Keratinocyte (primary cell): ENCODE results near the gene CSNK1A1. TPM values are rescaled to one million over a fixed set of nuclear protein-coding genes. Genes with fewer than 3 reads are reported as not detected.

ENCODE experiments used
- DNase-seq: peaks from one replicate; pipeline ENCODE4 v3.0.0-alpha.2; 2011; ENCODE audit warnings: low read depth, missing footprints, low spot score
- FAIRE-seq: peaks from 2 replicates; lab custom pipeline; 2011; peaks lifted over from hg19 to GRCh38; lab: Jason Lieb, UNC
- H2AFZ ChIP-seq: 2 replicates; pipeline ENCODE4 v1.6.0; 2012; ENCODE audit warnings: low read length, control low read depth, inconsistent platforms; ENCODE audit not compliant: control insufficient read depth
- H3K27ac ChIP-seq: 2 replicates; pipeline ENCODE4 v1.5.1; 2011; ENCODE audit warnings: low read length; ENCODE audit not compliant: control insufficient read depth, insufficient read depth
- H3K27me3 ChIP-seq: 3 replicates; pipeline ENCODE4 v1.6.0; 2011; ENCODE audit warnings: low read length; ENCODE audit not compliant: control insufficient read depth, insufficient read depth; ENCODE audit errors: extremely low read depth
- H3K36me3 ChIP-seq, 2 experiments: 2 replicates in 1 of 2; 3 replicates in 1 of 2; pipeline ENCODE4 v1.5.1; 2011; ENCODE audit warnings: low read length in 2 of 2, mild to moderate bottlenecking in 1 of 2; ENCODE audit not compliant: control insufficient read depth in 2 of 2, insufficient read depth in 2 of 2; ENCODE audit errors: extremely low read depth in 1 of 2
- H3K4me1 ChIP-seq: 3 replicates; pipeline ENCODE4 v1.5.1; 2011; ENCODE audit warnings: low read length; ENCODE audit not compliant: control insufficient read depth, insufficient read depth; ENCODE audit errors: extremely low read depth
- H3K4me2 ChIP-seq: 3 replicates; pipeline ENCODE4 v1.6.0; 2011; ENCODE audit warnings: low read depth, low read length; ENCODE audit not compliant: control insufficient read depth, insufficient read depth; ENCODE audit errors: extremely low read depth
- H3K4me3 ChIP-seq, 3 experiments: fragments of 200-600 bp in 1 of 3; sonication (generic) in 1 of 3; 2 replicates in 2 of 3; 3 replicates in 1 of 3; pipeline ENCODE4 v1.5.1; 2011 to 2016; ENCODE audit warnings: low read length in 3 of 3, mild to moderate bottlenecking in 3 of 3, control low read depth in 2 of 3, inconsistent platforms in 1 of 3, low read depth in 1 of 3, mixed read lengths in 1 of 3, mixed run types in 1 of 3, moderate library complexity in 1 of 3; ENCODE audit not compliant: control insufficient read depth in 2 of 3, insufficient read depth in 2 of 3; ENCODE audit errors: extremely low read depth in 1 of 3
- H3K79me2 ChIP-seq: 2 replicates; pipeline ENCODE4 v1.6.0; 2012; ENCODE audit warnings: low read length; ENCODE audit not compliant: control insufficient read depth, insufficient read depth
- H3K9ac ChIP-seq: 3 replicates; pipeline ENCODE4 v1.6.0; 2011; ENCODE audit warnings: low read length; ENCODE audit not compliant: control insufficient read depth, insufficient read depth; ENCODE audit errors: extremely low read depth
- H3K9me1 ChIP-seq: 3 replicates; pipeline ENCODE4 v1.6.0; 2011; ENCODE audit warnings: low read length; ENCODE audit not compliant: control insufficient read depth, insufficient read depth; ENCODE audit errors: extremely low read depth
- H3K9me3 ChIP-seq: 2 replicates; pipeline ENCODE4 v1.5.1; 2012; ENCODE audit warnings: low read depth, low read length; ENCODE audit not compliant: control insufficient read depth
- H4K20me1 ChIP-seq: 3 replicates; pipeline ENCODE4 v1.6.0; 2011; ENCODE audit warnings: low read length; ENCODE audit not compliant: control insufficient read depth, insufficient read depth; ENCODE audit errors: extremely low read depth
- EZH2 ChIP-seq: IDR thresholded peaks from one replicate; pipeline ENCODE4 v1.6.1; 2012; ENCODE audit warnings: inconsistent platforms, mild to moderate bottlenecking, low read length, moderate library complexity
- dilution Hi-C: fragments of 300-500 bp; cut with MboI; formaldehyde crosslinking; loops from one replicate; pipeline ENCODE4 v1.7.0; 2020; ENCODE audit warnings: low sequenced_read_pairs; ENCODE audit not compliant: extremely low pct_ligation_motif_present
- polyA plus RNA-seq, 5 experiments: library from polyadenylated mRNA; depleted of rRNA in 3 of 5; stranded (reverse) in 3 of 5; stranded (forward) in 1 of 5; unstranded in 1 of 5; fragments of >200 nt; gene quantifications; 1 replicate in 1 of 5; 2 replicates in 3 of 5; 3 replicates in 1 of 5; pipeline versions ENCODE4 v1.2.1 to v1.2.3, GENCODE V29; 2011 to 2012; ENCODE audit warnings: missing spikeins in 2 of 5, low read depth in 1 of 5, low replicate concordance in 1 of 5
- TF ChIP-seq, protein P1 (sequence below), 3 experiments: IDR thresholded peaks in 1 of 3; conservative IDR thresholded peaks in 1 of 3; optimal IDR thresholded peaks in 1 of 3; 2 replicates in 2 of 3; 3 replicates in 1 of 3; pipeline versions ENCODE3 to v1.5.1; 2011; ENCODE audit warnings: low read length in 3 of 3, mild to moderate bottlenecking in 3 of 3, moderate library complexity in 2 of 3, control low read depth in 1 of 3, inconsistent platforms in 1 of 3; ENCODE audit not compliant: insufficient read depth in 2 of 3; ENCODE audit errors: extremely low read depth in 1 of 3

CSNK1A1 gene
- polyA plus RNA-seq, 1 donor (not counting 4 experiments of a cell fraction or from before 2014, with no cell fraction given) = 289 TPM

- Histone ChIP-seq H3K4me1 (peaks cover 35% of the 10 kb centered on the region), H2AFZ (no peak overlapping the region), H3K4me3 (no peak overlapping the region), H4K20me1 (no peaks in the 10 kb centered on the region), H3K4me2 (no peak overlapping the region), H3K9me1 (no peaks in the 10 kb centered on the region), H3K36me3 (no peaks in the 10 kb centered on the region), H3K27me3 (no peaks in the 10 kb centered on the region), H3K79me2 (no peaks in the 10 kb centered on the region), H3K9me3 (no peaks in the 10 kb centered on the region), H3K9ac (no peak overlapping the region), H3K27ac (no peak overlapping the region)
- FAIRE-seq = no peak
- dilution Hi-C loops = no loop called here
- no peak for DNase-seq
- TF ChIP-seq EZH2 = no peak
- TF ChIP-seq, protein P1, sequence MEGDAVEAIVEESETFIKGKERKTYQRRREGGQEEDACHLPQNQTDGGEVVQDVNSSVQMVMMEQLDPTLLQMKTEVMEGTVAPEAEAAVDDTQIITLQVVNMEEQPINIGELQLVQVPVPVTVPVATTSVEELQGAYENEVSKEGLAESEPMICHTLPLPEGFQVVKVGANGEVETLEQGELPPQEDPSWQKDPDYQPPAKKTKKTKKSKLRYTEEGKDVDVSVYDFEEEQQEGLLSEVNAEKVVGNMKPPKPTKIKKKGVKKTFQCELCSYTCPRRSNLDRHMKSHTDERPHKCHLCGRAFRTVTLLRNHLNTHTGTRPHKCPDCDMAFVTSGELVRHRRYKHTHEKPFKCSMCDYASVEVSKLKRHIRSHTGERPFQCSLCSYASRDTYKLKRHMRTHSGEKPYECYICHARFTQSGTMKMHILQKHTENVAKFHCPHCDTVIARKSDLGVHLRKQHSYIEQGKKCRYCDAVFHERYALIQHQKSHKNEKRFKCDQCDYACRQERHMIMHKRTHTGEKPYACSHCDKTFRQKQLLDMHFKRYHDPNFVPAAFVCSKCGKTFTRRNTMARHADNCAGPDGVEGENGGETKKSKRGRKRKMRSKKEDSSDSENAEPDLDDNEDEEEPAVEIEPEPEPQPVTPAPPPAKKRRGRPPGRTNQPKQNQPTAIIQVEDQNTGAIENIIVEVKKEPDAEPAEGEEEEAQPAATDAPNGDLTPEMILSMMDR (optimal IDR thresholded peaks at IDR 0.05 in 1 of 3, IDR thresholded peaks at IDR 0.05 in 1 of 3, conservative IDR thresholded peaks at IDR 0.05 in 1 of 3; ENCODE audit: extremely low read depth in 1 of 3, insufficient read depth in 2 of 3, low read length in 3 of 3) = peak in 2 of 3 experiments; percentile 27 to 28
These were observed 102.2 kb downstream of the CSNK1A1 start for GRCh38 chr5:149448831-149449714.

GRCh38 chr5:149448431-149448830 is 102.8 kb downstream of the CSNK1A1 start:
- peaks cover 31% of the 10 kb centered on the region for H3K4me1 ChIP-seq

More at GRCh38 chr5:149448431-149448830, 102.8 kb downstream of the CSNK1A1 start:
- no peak overlapping the region for H3K4me2 ChIP-seq
- FAIRE-seq (no peak), DNase-seq (no peak)
- dilution Hi-C loops = no loop called here
- H3K27ac ChIP-seq = no peak overlapping the region
- no peaks in the 10 kb centered on the region for H3K36me3 ChIP-seq
- no peaks in the 10 kb centered on the region for H3K9me1 ChIP-seq
- H2AFZ ChIP-seq = no peak overlapping the region
- no peak overlapping the region for H3K4me3 ChIP-seq
- H4K20me1 ChIP-seq = no peaks in the 10 kb centered on the region
- no peaks in the 10 kb centered on the region for H3K79me2 ChIP-seq
- H3K9ac ChIP-seq = no peak overlapping the region
- H3K27me3 ChIP-seq = no peaks in the 10 kb centered on the region
- H3K9me3 ChIP-seq = no peaks in the 10 kb centered on the region
- no peak for TF ChIP-seq EZH2
- TF ChIP-seq, protein P1 (optimal IDR thresholded peaks at IDR 0.05 in 1 of 3, IDR thresholded peaks at IDR 0.05 in 1 of 3, conservative IDR thresholded peaks at IDR 0.05 in 1 of 3; ENCODE audit: extremely low read depth in 1 of 3, insufficient read depth in 2 of 3, low read length in 3 of 3) = no peak
